ENCODE results near the gene EBI3.

DNA sequence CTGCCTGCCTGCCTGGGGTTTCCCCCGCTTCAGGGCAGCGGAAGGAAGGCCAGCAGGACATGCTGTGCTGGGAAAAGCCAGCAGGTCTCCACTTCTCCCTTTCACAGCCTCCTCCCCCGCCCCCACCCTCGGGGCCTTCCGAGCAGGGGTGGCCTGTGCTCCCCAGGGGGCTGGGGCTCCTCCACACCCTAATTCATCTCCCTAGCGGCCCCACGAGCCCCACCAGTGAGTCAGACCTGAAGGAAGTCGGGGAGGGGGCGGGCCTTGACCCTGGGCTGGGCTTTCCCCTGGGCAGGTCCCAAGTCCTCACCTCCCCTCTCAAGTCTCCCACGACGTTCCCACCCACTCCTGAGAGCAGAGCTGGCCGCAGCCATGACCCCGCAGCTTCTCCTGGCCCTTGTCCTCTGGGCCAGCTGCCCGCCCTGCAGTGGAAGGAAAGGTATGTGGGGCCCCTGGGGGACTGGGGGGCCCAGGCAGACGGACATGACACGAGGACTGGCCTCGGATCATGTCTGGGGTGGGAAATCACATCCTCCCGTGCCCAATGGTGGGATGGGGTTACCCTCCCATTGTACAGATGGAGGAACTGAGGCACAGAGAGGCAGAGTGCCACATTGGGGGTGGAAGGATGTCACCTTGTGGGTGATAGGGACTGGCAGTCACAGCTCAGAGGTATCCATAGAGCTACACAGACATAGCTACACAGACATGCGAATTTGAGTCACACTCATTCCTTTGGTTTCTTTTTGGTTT lies at the start of gene EBI3:
- TF ChIP-seq, protein P1, sequence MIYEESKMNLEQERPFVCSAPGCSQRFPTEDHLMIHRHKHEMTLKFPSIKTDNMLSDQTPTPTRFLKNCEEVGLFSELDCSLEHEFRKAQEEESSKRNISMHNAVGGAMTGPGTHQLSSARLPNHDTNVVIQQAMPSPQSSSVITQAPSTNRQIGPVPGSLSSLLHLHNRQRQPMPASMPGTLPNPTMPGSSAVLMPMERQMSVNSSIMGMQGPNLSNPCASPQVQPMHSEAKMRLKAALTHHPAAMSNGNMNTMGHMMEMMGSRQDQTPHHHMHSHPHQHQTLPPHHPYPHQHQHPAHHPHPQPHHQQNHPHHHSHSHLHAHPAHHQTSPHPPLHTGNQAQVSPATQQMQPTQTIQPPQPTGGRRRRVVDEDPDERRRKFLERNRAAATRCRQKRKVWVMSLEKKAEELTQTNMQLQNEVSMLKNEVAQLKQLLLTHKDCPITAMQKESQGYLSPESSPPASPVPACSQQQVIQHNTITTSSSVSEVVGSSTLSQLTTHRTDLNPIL (CRISPR knock-in tag; IDR thresholded peaks at IDR 0.05; ENCODE audit: low read depth), result no peak
- no peak for TF ChIP-seq ZFP3 (CRISPR knock-in tag; IDR thresholded peaks at IDR 0.05)
- TF ChIP-seq, protein P2, sequence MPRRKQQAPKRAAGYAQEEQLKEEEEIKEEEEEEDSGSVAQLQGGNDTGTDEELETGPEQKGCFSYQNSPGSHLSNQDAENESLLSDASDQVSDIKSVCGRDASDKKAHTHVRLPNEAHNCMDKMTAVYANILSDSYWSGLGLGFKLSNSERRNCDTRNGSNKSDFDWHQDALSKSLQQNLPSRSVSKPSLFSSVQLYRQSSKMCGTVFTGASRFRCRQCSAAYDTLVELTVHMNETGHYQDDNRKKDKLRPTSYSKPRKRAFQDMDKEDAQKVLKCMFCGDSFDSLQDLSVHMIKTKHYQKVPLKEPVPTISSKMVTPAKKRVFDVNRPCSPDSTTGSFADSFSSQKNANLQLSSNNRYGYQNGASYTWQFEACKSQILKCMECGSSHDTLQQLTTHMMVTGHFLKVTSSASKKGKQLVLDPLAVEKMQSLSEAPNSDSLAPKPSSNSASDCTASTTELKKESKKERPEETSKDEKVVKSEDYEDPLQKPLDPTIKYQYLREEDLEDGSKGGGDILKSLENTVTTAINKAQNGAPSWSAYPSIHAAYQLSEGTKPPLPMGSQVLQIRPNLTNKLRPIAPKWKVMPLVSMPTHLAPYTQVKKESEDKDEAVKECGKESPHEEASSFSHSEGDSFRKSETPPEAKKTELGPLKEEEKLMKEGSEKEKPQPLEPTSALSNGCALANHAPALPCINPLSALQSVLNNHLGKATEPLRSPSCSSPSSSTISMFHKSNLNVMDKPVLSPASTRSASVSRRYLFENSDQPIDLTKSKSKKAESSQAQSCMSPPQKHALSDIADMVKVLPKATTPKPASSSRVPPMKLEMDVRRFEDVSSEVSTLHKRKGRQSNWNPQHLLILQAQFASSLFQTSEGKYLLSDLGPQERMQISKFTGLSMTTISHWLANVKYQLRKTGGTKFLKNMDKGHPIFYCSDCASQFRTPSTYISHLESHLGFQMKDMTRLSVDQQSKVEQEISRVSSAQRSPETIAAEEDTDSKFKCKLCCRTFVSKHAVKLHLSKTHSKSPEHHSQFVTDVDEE (CRISPR knock-in tag; IDR thresholded peaks at IDR 0.05), result no peak
